GM23338 (cell line): Measurements from ENCODE around the gene SYT14. TPM values are rescaled to one million over a fixed set of nuclear protein-coding genes. Genes with fewer than 3 reads are reported as not detected.

Source experiments
- ATAC-seq: fragments of 200-7000 bp; cut with Tn5 transposase; 3 replicates; pipeline ENCODE4 v1.9.1; 2020
- DNase-seq: peaks from one replicate; pipeline ENCODE4 v3.0.0-alpha.2; 2015; ENCODE audit warnings: low spot score
- H2AFZ ChIP-seq: fragments of 200-600 bp; sonication (generic); 2 replicates; pipeline ENCODE4 v1.8.0; 2016; ENCODE audit warnings: antibody characterized with exemption, mild to moderate bottlenecking, moderate library complexity
- H3F3A ChIP-seq: fragments of 200-600 bp; sonication (generic); replicated peaks from 2 replicates; pipeline ENCODE4 v1.8.0; 2017; ENCODE audit warnings: antibody characterized with exemption, mixed run types, low read depth
- H3K27ac ChIP-seq: fragments of 200-600 bp; sonication (generic); 2 replicates; pipeline ENCODE4 v1.6.1; 2016; ENCODE audit warnings: low read depth
- H3K27me3 ChIP-seq: fragments of 200-600 bp; sonication (generic); 2 replicates; pipeline ENCODE4 v1.8.0; 2016; ENCODE audit warnings: mild to moderate bottlenecking, mixed run types, moderate library complexity; ENCODE audit not compliant: insufficient read depth
- H3K36me3 ChIP-seq: fragments of 200-600 bp; sonication (generic); 2 replicates; pipeline ENCODE4 v1.8.0; 2016; ENCODE audit warnings: mild to moderate bottlenecking; ENCODE audit not compliant: insufficient read depth
- H3K4me1 ChIP-seq: fragments of 200-600 bp; sonication (generic); 2 replicates; pipeline ENCODE4 v1.8.0; 2016; ENCODE audit warnings: mild to moderate bottlenecking, moderate library complexity; ENCODE audit not compliant: insufficient read depth
- H3K4me2 ChIP-seq: fragments of 200-600 bp; sonication (generic); 2 replicates; pipeline ENCODE4 v1.7.1; 2017; ENCODE audit warnings: mixed run types
- H3K4me3 ChIP-seq: fragments of 200-600 bp; sonication (generic); 2 replicates; pipeline ENCODE4 v1.6.1; 2016; ENCODE audit warnings: mixed run types
- H3K79me2 ChIP-seq: fragments of 200-600 bp; sonication (generic); replicated peaks from 2 replicates; pipeline ENCODE4 v1.8.0; 2017; ENCODE audit warnings: mild to moderate bottlenecking; ENCODE audit not compliant: insufficient read depth
- H3K9me2 ChIP-seq: fragments of 200-600 bp; sonication (generic); 2 replicates; pipeline ENCODE4 v1.8.0; 2017; ENCODE audit not compliant: insufficient read depth
- H4K20me1 ChIP-seq: fragments of 200-600 bp; sonication (generic); replicated peaks from 2 replicates; pipeline ENCODE4 v1.8.0; 2017; ENCODE audit warnings: mild to moderate bottlenecking; ENCODE audit not compliant: insufficient read depth
- H3K27ac Mint-ChIP-seq: 2 replicates; pipeline ENCODE4 v1.8.0; 2020; ENCODE audit warnings: inconsistent platforms, mild to moderate bottlenecking, moderate library complexity, mixed read lengths
- H3K27me3 Mint-ChIP-seq: 3 replicates; pipeline ENCODE4 v1.8.0; 2022; ENCODE audit warnings: low read depth, mild to moderate bottlenecking, moderate library complexity, mixed read lengths, inconsistent platforms; ENCODE audit not compliant: insufficient read depth, poor library complexity
- H3K36me3 Mint-ChIP-seq: 3 replicates; pipeline ENCODE4 v1.8.0; 2021; ENCODE audit warnings: low read depth, mild to moderate bottlenecking, inconsistent platforms, moderate library complexity, mixed read lengths
- H3K4me1 Mint-ChIP-seq: 3 replicates; pipeline ENCODE4 v1.8.0; 2020; ENCODE audit warnings: mild to moderate bottlenecking, inconsistent platforms, mixed read lengths
- H3K4me3 Mint-ChIP-seq: 3 replicates; pipeline ENCODE4 v1.8.0; 2021; ENCODE audit warnings: moderate library complexity, mild to moderate bottlenecking, inconsistent platforms, mixed read lengths
- H3K9me3 Mint-ChIP-seq: 3 replicates; pipeline ENCODE4 v1.8.0; 2020; ENCODE audit warnings: moderate library complexity, mild to moderate bottlenecking, inconsistent platforms, mixed read lengths
- CREB1 ChIP-seq: fragments of 250-450 bp; sonication (Bioruptor Pico); IDR thresholded peaks from 2 replicates; pipeline ENCODE4 v1.5.0; 2020; ENCODE audit warnings: low read depth, mild to moderate bottlenecking, moderate library complexity
- CTCF ChIP-seq, 2 experiments: fragments of 200-600 bp in 1 of 2; sonication (generic) in 1 of 2; conservative IDR thresholded peaks; 2 replicates each; pipeline versions ENCODE4 v1.5.1 to v1.6.1; 2016 to 2017; ENCODE audit warnings: antibody characterized with exemption in 2 of 2, low read depth in 2 of 2, mild to moderate bottlenecking in 2 of 2, moderate library complexity in 1 of 2
- EZH2 ChIP-seq: fragments of 200-600 bp; sonication (generic); IDR thresholded peaks from one replicate; pipeline ENCODE4 v1.8.0; 2017; ENCODE audit warnings: antibody characterized with exemption, mild to moderate bottlenecking, low read depth; ENCODE audit not compliant: unreplicated experiment
- EZH2phosphoT487 ChIP-seq: fragments of 200-600 bp; sonication (generic); IDR thresholded peaks from one replicate; pipeline ENCODE4 v1.8.1; 2018; ENCODE audit warnings: antibody characterized with exemption; ENCODE audit not compliant: unreplicated experiment
- JUNB ChIP-seq: IDR thresholded peaks from one replicate; pipeline ENCODE4 v1.6.1; 2016; ENCODE audit warnings: antibody characterized with exemption; ENCODE audit not compliant: unreplicated experiment
- NANOG ChIP-seq: IDR thresholded peaks from 2 replicates; pipeline ENCODE4 v1.6.1; 2016; ENCODE audit warnings: antibody characterized with exemption, borderline replicate concordance
- POLR2AphosphoS5 ChIP-seq: IDR thresholded peaks from 2 replicates; pipeline ENCODE4 v1.6.1; 2016; ENCODE audit warnings: antibody characterized with exemption, low read depth
- STAT1 ChIP-seq: IDR thresholded peaks from one replicate; pipeline ENCODE4 v1.6.1; 2016; ENCODE audit warnings: antibody characterized with exemption; ENCODE audit not compliant: unreplicated experiment
- ZNF114 ChIP-seq: fragments of 250-450 bp; sonication (Bioruptor Pico); IDR thresholded peaks from 2 replicates; pipeline ENCODE4 v1.5.0; 2020; ENCODE audit warnings: mild to moderate bottlenecking, moderate library complexity
- ZNF331 ChIP-seq: fragments of 250-450 bp; sonication (Bioruptor Pico); IDR thresholded peaks from 2 replicates; pipeline ENCODE4 v1.5.0; 2020; ENCODE audit warnings: low read depth, mild to moderate bottlenecking, moderate library complexity
- polyA plus RNA-seq: library from polyadenylated mRNA; unstranded; fragments of >200 nt; fragmentation: Nextera tagmentation; extraction: Ambion mirVana; gene quantifications from 2 replicates; pipeline ENCODE4 v1.2.1, GENCODE V29; 2016
- total RNA-seq: library from RNA; depleted of rRNA; stranded (reverse); fragments of >200 nt; shearing (Covaris generic); gene quantifications from 2 replicates; pipeline ENCODE4 v1.2.3, GENCODE V29; 2014
- TF ChIP-seq, protein P1 (sequence below): IDR thresholded peaks from one replicate; pipeline ENCODE4 v1.6.1; 2018; ENCODE audit warnings: antibody characterized with exemption; ENCODE audit not compliant: unreplicated experiment

SYT14 gene
- total and polyA plus RNA-seq, 2 experiments from 2014 or later: 5.2 to 22.4 TPM

GRCh38 chr1:210025870-210026269 lies 87.9 kb downstream of the SYT14 start (continued):
- TF ChIP-seq CREB1 (CRISPR knock-in tag): no peak
- TF ChIP-seq ZNF114 (CRISPR knock-in tag): no peak
- no peak for TF ChIP-seq STAT1
- TF ChIP-seq CTCF (conservative IDR thresholded peaks at IDR 0.05; ENCODE audit: low read depth in 2 of 2): no peak
- no peak for TF ChIP-seq ZNF331 (CRISPR knock-in tag)

- Histone ChIP-seq H3K36me3 (no peaks in the 10 kb centered on the region), H3K27ac (no peak overlapping the region), H3K4me3 (no peak overlapping the region), H4K20me1 (no peaks in the 10 kb centered on the region), H3K9me2 (no peaks in the 10 kb centered on the region), H3K79me2 (no peaks in the 10 kb centered on the region), H3F3A (no peaks in the 10 kb centered on the region), H2AFZ (no peak overlapping the region), H3K4me2 (no peak overlapping the region), H3K4me1 (no peaks in the 10 kb centered on the region), H3K27me3 (no peaks in the 10 kb centered on the region)
- Mint-ChIP-seq H3K27ac (no peak overlapping the region), H3K27me3 (no peaks in the 10 kb centered on the region), H3K4me3 (no peak overlapping the region), H3K36me3 (peaks cover 9% of the 10 kb centered on the region; the same call in 1 of the 3 replicates), H3K9me3 (no peaks in the 10 kb centered on the region), H3K4me1 (no peaks in the 10 kb centered on the region)
- DNase-seq (no peak), ATAC-seq (no peak)
- no peak for TF ChIP-seq EZH2phosphoT487
- no peak for TF ChIP-seq ZNF331 (CRISPR knock-in tag)
- TF ChIP-seq JUNB: no peak
- TF ChIP-seq, protein P1, sequence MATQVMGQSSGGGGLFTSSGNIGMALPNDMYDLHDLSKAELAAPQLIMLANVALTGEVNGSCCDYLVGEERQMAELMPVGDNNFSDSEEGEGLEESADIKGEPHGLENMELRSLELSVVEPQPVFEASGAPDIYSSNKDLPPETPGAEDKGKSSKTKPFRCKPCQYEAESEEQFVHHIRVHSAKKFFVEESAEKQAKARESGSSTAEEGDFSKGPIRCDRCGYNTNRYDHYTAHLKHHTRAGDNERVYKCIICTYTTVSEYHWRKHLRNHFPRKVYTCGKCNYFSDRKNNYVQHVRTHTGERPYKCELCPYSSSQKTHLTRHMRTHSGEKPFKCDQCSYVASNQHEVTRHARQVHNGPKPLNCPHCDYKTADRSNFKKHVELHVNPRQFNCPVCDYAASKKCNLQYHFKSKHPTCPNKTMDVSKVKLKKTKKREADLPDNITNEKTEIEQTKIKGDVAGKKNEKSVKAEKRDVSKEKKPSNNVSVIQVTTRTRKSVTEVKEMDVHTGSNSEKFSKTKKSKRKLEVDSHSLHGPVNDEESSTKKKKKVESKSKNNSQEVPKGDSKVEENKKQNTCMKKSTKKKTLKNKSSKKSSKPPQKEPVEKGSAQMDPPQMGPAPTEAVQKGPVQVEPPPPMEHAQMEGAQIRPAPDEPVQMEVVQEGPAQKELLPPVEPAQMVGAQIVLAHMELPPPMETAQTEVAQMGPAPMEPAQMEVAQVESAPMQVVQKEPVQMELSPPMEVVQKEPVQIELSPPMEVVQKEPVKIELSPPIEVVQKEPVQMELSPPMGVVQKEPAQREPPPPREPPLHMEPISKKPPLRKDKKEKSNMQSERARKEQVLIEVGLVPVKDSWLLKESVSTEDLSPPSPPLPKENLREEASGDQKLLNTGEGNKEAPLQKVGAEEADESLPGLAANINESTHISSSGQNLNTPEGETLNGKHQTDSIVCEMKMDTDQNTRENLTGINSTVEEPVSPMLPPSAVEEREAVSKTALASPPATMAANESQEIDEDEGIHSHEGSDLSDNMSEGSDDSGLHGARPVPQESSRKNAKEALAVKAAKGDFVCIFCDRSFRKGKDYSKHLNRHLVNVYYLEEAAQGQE: no peak
- no peak for TF ChIP-seq CTCF (conservative IDR thresholded peaks at IDR 0.05; ENCODE audit: low read depth in 2 of 2)
- TF ChIP-seq POLR2AphosphoS5: no peak
- no peak for TF ChIP-seq NANOG
- no peak for TF ChIP-seq STAT1
- TF ChIP-seq ZNF114 (CRISPR knock-in tag): no peak
- TF ChIP-seq CREB1 (CRISPR knock-in tag): no peak
- TF ChIP-seq EZH2: no peak
Measured at GRCh38 chr1:210027994-210028393, 90.0 kb downstream of the SYT14 start.
